GM12801 (cell line): ENCODE measurements around the gene SETD6.

ENCODE experiments used
- CTCF ChIP-seq: IDR thresholded peaks from one replicate; pipeline ENCODE4 v1.5.1; 2011; ENCODE audit warnings: control low read depth; ENCODE audit not compliant: insufficient read length; ENCODE audit errors: extremely low read depth

The SETD6 gene

GRCh38 chr16:58513874-58514273 is 1.4 kb upstream of the SETD6 start:
- no peak for TF ChIP-seq CTCF

- no peak for TF ChIP-seq CTCF
Measured at GRCh38 chr16:58515871-58516767, 802 bp downstream of the SETD6 start.

GRCh38 chr16:58516768-58517107 is 1.4 kb downstream of the SETD6 start:
- no peak for TF ChIP-seq CTCF

- TF ChIP-seq CTCF = no peak
Measured at GRCh38 chr16:58518083-58518979, 3.0 kb downstream of the SETD6 start.

- TF ChIP-seq CTCF = no peak
Measured at GRCh38 chr16:58518980-58519368, 3.7 kb downstream of the SETD6 start.

- no peak for TF ChIP-seq CTCF
Measured at GRCh38 chr16:58519707-58520106, 4.4 kb downstream of the SETD6 start.

- TF ChIP-seq CTCF = no peak
Measured at GRCh38 chr16:58530179-58530578, 14.9 kb downstream of the SETD6 start.
